Esophagus muscularis mucosa (tissue), 4 donors: Measurements from ENCODE around the gene IGSF21. TPM values are rescaled to one million over a fixed set of nuclear protein-coding genes. Genes with fewer than 3 reads are reported as not detected.
"Not testable (repeated sequence)": the region's sequence is repeated elsewhere in the genome, so short reads cannot be mapped to it uniquely, and the experiment has no call there.

Experiments
- DNase-seq: peaks from one replicate; pipeline ENCODE4 v3.0.0-alpha.2; 2017; ENCODE audit errors: extremely low spot score
- H3K27ac ChIP-seq, 4 donors: fragments of 200-600 bp; sonication (generic); replicated peaks in 1 of 4; 1 replicate in 3 of 4; 2 replicates in 1 of 4; pipeline ENCODE4 v1.5.1; 2016 to 2019; ENCODE audit warnings: mild to moderate bottlenecking in 1 of 4
- H3K27me3 ChIP-seq, 4 donors: fragments of 200-600 bp; sonication (generic); one replicate each; pipeline versions ENCODE4 v1.5.1 to v1.6.0; 2016 to 2019
- H3K36me3 ChIP-seq, 4 donors: fragments of 200-600 bp; sonication (generic); one replicate each; pipeline ENCODE4 v1.5.1; 2016 to 2019
- H3K4me1 ChIP-seq, 4 donors: fragments of 200-600 bp; sonication (generic); one replicate each; pipeline ENCODE4 v1.5.1; 2016 to 2019
- H3K4me3 ChIP-seq, 4 donors: fragments of 200-600 bp; sonication (generic); 1 replicate in 2 of 4; 2 replicates in 2 of 4; pipeline ENCODE4 v1.5.1; 2016 to 2019; ENCODE audit warnings: mild to moderate bottlenecking in 4 of 4, moderate library complexity in 1 of 4
- H3K9me3 ChIP-seq, 4 donors: fragments of 200-600 bp; sonication (generic); 1 replicate in 3 of 4; 2 replicates in 1 of 4; pipeline ENCODE4 v1.5.1; 2016 to 2019
- EP300 ChIP-seq: sonication (generic); formaldehyde crosslinking; IDR thresholded peaks from one replicate; pipeline ENCODE4 v1.6.1; 2017; ENCODE audit warnings: antibody characterized with exemption
- POLR2A ChIP-seq: fragments of 450-650 bp; IDR thresholded peaks from one replicate; pipeline ENCODE4 v1.6.1; 2017; ENCODE audit warnings: antibody characterized with exemption, moderate library complexity, mild to moderate bottlenecking, low read depth
- POLR2AphosphoS5 ChIP-seq, 2 donors: sonication (generic); formaldehyde crosslinking; IDR thresholded peaks; one replicate each; pipeline ENCODE4 v1.6.1; 2017; ENCODE audit warnings: antibody characterized with exemption in 2 of 2
- WGBS: methylation state at CpG from one replicate; pipeline ENCODE4 v1.1.5; 2018; 5-methylcytosine and 5-hydroxymethylcytosine counted together
- intact Hi-C: fragments of 100-400 bp; cut with DNase I; formaldehyde crosslinking; loops from one replicate; pipeline ENCODE4 v1.15.1; 2023
- total RNA-seq, 4 donors: library from RNA; depleted of rRNA; stranded (reverse); fragments of >200 nt; gene quantifications; one replicate each; pipeline versions ENCODE4 v1.1.0 to v1.2.1, GENCODE V29; 2016
- TF ChIP-seq, protein P1 (sequence below), 3 experiments: fragments of 200-600 bp in 2 of 3; fragments of 450-650 bp in 1 of 3; sonication (generic) in 2 of 3; IDR thresholded peaks; one replicate each; pipeline ENCODE4 v1.5.1; 2017 to 2019; ENCODE audit warnings: antibody characterized with exemption in 3 of 3, mild to moderate bottlenecking in 2 of 3, moderate library complexity in 1 of 3

IGSF21 gene
- total RNA-seq, 4 donors from 2014 or later: 1.1 to 2.7 (median 1.2) TPM

DNA sequence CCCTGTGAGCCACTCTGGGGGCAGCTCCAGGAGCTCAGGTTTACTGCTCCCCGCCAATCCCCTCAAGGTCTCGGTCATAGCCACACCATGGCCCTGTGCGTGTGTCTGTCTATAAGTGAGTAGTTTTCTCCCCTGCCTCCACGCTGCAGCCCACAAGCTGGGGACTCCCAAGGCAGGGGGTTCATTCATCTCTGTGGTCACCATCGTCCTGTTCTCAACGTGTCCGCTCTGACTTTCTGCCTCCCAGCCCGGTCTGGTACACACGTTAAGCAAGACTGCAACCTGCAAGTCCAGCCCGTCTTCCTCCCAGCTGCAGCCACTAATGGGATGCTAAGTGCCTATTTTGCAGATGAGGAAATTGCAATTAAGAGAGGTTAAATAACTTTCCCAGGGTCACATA, 49.8 kb downstream of the IGSF21 start:
- no peak overlapping the region for H3K4me3 ChIP-seq
- no peak for DNase-seq
- no peaks in the 10 kb centered on the region for H3K9me3 ChIP-seq
- TF ChIP-seq EP300: no peak
- TF ChIP-seq, protein P1, sequence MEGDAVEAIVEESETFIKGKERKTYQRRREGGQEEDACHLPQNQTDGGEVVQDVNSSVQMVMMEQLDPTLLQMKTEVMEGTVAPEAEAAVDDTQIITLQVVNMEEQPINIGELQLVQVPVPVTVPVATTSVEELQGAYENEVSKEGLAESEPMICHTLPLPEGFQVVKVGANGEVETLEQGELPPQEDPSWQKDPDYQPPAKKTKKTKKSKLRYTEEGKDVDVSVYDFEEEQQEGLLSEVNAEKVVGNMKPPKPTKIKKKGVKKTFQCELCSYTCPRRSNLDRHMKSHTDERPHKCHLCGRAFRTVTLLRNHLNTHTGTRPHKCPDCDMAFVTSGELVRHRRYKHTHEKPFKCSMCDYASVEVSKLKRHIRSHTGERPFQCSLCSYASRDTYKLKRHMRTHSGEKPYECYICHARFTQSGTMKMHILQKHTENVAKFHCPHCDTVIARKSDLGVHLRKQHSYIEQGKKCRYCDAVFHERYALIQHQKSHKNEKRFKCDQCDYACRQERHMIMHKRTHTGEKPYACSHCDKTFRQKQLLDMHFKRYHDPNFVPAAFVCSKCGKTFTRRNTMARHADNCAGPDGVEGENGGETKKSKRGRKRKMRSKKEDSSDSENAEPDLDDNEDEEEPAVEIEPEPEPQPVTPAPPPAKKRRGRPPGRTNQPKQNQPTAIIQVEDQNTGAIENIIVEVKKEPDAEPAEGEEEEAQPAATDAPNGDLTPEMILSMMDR (IDR thresholded peaks at IDR 0.05): no peak
- no peak for TF ChIP-seq POLR2AphosphoS5 (IDR thresholded peaks at IDR 0.05)
- no peak for TF ChIP-seq POLR2A
- no peaks in the 10 kb centered on the region for H3K36me3 ChIP-seq
- intact Hi-C loops: no loop called here
- H3K4me1 ChIP-seq: no peaks in the 10 kb centered on the region
- H3K27me3 ChIP-seq: peaks cover 0 to 70% (median 0%) of the 10 kb centered on the region in 4 donors
- H3K27ac ChIP-seq: no peak overlapping the region
- WGBS: 84% methylated on average over 9 of the region's 10 CpGs

GRCh38 chr1:18157968-18158367, 50.4 kb downstream of the IGSF21 start:
- TF ChIP-seq POLR2A: no peak
- TF ChIP-seq POLR2AphosphoS5 (IDR thresholded peaks at IDR 0.05): no peak
- H3K9me3 ChIP-seq: no peaks in the 10 kb centered on the region
- no peaks in the 10 kb centered on the region for H3K4me1 ChIP-seq
- no peaks in the 10 kb centered on the region for H3K36me3 ChIP-seq
- H3K27ac ChIP-seq: no peak overlapping the region
- H3K27me3 ChIP-seq: peaks cover 0 to 68% (median 0%) of the 10 kb centered on the region in 4 donors
- DNase-seq: no peak
- intact Hi-C loops: no loop called here
- 83% methylated on average over 7 of the region's 7 CpGs for WGBS
- no peak overlapping the region for H3K4me3 ChIP-seq

- intact Hi-C loops: no loop called here
- H3K4me1 ChIP-seq: no peaks in the 10 kb centered on the region
- no peaks in the 10 kb centered on the region for H3K36me3 ChIP-seq
- H3K27me3 ChIP-seq: peaks cover 0 to 66% (median 0%) of the 10 kb centered on the region in 4 donors
- WGBS: 71% methylated on average over 4 of the region's 5 CpGs
- no peak overlapping the region for H3K27ac ChIP-seq
- TF ChIP-seq EP300: no peak
- TF ChIP-seq POLR2AphosphoS5 (IDR thresholded peaks at IDR 0.05): no peak
- TF ChIP-seq, protein P1 (IDR thresholded peaks at IDR 0.05): no peak
- TF ChIP-seq POLR2A: no peak
- H3K9me3 ChIP-seq: no peaks in the 10 kb centered on the region
- no peak for DNase-seq
- H3K4me3 ChIP-seq: no peak overlapping the region
Measured at GRCh38 chr1:18158714-18159113, 51.1 kb downstream of the IGSF21 start.

DNA sequence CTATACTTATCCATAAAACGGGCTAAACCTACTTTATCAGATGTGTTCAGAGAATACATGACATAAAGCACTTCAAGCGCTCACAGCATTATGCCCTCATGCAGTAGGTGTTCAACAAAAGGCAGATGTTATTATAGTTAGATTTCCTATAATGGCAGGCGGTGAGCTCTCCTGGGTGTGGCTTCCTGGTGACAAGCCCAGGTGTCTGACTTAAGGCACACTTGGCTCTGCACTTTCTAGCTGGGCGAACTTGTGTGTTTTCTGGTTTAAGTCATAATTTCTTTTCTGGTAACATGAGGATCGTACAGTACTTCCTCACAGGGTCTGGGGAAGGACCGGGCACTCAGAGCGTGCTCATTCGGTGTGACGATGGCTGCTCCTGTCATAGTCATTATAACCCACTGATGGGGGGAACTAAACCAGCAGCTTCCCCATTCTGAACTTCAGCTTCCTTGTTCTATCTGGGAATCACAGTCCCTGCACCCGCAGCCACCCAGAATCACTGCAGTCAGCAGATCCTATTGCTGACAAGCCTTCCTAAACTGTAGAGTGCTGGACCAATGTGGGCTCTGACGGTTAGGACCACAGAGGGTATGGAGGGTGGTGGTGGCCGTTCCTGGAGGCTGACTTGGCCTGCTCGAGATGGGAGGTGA, 52.8 kb downstream of the IGSF21 start:
- intact Hi-C loops: no loop called here
- Histone ChIP-seq H3K27ac (peak overlapping the region in 2 of 4 donors; percentile 27 to 51), H3K4me1 (no peaks in the 10 kb centered on the region), H3K4me3 (no peak overlapping the region), H3K9me3 (no peaks in the 10 kb centered on the region), H3K36me3 (no peaks in the 10 kb centered on the region), H3K27me3 (peaks cover 0 to 57% (median 0%) of the 10 kb centered on the region in 4 donors)
- 71% methylated on average over 13 of the region's 13 CpGs for WGBS
- no peak for DNase-seq
- TF ChIP-seq EP300: no peak
- no peak for TF ChIP-seq POLR2A
- peak in 1 of 2 donors; percentile 9 for TF ChIP-seq POLR2AphosphoS5 (IDR thresholded peaks at IDR 0.05)
- TF ChIP-seq, protein P1 (IDR thresholded peaks at IDR 0.05): no peak

DNA sequence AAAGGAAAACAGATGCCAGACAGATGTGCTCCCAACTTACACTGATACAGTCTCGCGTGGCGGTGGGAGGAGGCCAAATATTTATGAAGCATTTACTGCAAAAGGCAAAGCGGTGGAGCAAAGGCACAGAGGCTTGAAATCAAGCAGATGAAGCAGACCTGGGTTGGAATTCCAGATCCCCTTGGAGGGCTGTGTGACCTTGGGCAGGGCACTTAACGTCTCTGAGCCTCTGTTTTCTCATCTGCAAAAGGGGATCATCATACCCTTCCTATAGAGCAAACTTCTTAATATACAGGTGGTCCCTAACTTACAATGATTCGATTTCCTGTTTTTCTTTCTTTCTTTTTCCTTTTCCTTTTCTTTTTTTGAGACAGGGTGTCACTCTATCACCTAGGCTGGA, 54.1 kb downstream of the IGSF21 start:
- Histone ChIP-seq H3K36me3 (no peaks in the 10 kb centered on the region), H3K4me3 (no peak overlapping the region), H3K27me3 (peaks cover 0 to 44% (median 0%) of the 10 kb centered on the region in 4 donors), H3K4me1 (no peaks in the 10 kb centered on the region), H3K27ac (no peak overlapping the region), H3K9me3 (no peaks in the 10 kb centered on the region)
- no peak for DNase-seq
- TF ChIP-seq EP300 (no peak), POLR2AphosphoS5 (IDR thresholded peaks at IDR 0.05) (no peak), POLR2A (no peak)
- TF ChIP-seq, protein P1 (IDR thresholded peaks at IDR 0.05): no peak
- 66% methylated on average over 6 of the region's 6 CpGs for WGBS
- intact Hi-C loops: no loop called here

GRCh38 chr1:18165640-18166039, 58.0 kb downstream of the IGSF21 start:
- DNase-seq, H3K36me3 ChIP-seq, H3K4me1 ChIP-seq, H3K9me3 ChIP-seq, H3K4me3 ChIP-seq, intact Hi-C loops, H3K27ac ChIP-seq: not testable (repeated sequence)
- peaks cover 0 to 41% (median 0%) of the 10 kb centered on the region in 4 donors for H3K27me3 ChIP-seq
- 11% methylated on average over 2 of the region's 2 CpGs for WGBS
